HG03060 (cell line): Measurements from ENCODE around the gene RBFOX1.

Experiments used
- ATAC-seq: cut with Tn5 transposase; IDR thresholded peaks from one replicate; pipeline ENCODE4 v1.9.1; 2021; ENCODE audit warnings: low read depth, moderate number of reproducible peaks; ENCODE audit not compliant: unreplicated experiment

Gene RBFOX1

DNA sequence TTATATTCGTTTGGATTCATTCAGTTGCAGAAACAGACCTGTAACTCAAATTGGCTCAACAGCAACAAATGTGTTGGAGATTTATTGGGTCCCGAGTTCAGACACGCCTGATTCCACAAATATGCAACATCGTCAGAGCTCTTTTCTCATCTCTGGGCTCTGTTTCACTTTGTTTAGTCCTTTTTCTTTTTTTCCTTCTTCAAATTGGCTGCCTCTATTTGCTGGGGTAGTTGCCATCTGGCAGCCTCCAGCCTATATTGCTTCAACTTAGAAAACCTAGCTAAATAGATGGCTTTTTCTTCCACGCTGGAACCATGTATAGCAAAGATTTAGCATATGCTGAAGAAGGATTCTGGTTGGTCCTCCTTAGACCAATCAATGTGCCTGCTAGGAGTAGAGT, 398.5 kb downstream of the RBFOX1 start:
- ATAC-seq: no peak

DNA sequence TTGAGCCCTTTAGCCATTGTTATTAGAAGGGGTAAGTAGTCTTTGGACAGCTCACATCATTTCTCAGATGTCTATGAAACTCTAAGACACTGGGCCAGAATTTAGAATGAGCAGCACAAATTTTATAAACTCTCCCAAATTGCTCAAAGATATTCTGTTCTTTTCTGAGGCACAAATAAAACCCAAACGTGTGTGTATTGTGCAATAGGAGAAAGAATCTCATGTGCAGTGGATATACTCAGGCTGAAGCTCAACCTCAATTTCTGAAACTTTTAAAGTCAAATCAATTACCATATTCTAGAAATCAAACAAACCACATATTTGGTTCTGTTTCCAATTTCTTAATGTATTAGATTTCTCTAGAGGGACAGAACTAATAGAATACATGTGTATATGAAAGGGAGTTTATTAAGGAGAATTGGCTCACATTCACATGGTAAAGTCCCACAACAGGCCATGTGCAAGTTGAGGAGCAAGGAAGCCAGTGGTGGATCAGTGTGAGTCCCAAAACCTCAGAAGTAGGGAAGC, 403.6 kb downstream of the RBFOX1 start:
- ATAC-seq: no peak

DNA sequence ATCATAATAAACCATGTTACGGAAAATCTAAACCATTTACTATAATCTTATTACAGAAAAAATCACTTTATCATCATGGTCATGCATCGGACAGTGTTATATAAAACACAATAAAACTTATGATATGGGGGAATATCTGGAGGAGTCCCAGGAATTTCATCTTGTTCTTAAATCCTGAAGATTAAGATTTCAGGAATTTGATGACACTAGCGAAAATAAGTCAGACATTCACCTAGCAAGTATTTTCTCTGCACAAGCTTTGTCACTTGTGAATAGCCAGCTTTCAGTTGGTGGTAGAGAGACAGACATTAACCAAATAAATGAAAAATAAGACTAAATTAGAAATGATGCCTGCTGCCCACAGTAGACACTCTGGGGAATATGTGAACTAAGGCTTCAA, 410.0 kb downstream of the RBFOX1 start:
- no peak for ATAC-seq

DNA sequence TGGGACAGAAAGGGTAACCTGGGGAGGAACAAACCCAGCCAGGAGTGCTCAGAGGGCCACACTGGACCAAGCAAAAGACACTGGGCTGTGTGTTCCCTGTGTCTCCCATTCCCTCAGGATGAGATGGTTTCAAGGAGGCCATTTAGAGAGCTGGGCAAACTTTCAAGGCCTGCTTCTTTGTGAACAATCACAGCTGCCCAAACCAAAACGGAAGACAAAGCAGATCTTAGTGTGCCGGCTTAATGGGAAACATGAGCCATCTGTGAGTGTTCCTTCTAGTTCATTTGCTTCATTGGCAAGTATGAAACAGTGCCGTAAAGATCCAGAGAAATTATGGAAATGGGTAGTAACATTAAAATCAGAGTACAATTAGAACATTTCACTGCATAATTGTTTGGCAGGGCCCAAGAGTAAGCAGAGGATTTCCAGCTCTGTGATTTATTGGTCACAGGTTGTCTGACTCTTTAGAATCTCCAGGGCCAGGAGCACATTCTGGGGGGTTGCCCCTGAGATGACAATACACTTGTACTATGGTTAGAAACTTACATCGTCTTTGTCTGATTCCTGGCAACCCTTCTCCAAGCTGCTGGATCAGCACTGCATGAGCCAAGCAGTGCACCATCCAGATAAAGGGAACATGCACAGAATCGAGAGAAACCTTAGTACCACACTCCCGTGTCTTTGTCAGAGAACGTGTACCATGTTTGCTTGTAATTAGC, 412.1 kb downstream of the RBFOX1 start:
- no peak for ATAC-seq

DNA sequence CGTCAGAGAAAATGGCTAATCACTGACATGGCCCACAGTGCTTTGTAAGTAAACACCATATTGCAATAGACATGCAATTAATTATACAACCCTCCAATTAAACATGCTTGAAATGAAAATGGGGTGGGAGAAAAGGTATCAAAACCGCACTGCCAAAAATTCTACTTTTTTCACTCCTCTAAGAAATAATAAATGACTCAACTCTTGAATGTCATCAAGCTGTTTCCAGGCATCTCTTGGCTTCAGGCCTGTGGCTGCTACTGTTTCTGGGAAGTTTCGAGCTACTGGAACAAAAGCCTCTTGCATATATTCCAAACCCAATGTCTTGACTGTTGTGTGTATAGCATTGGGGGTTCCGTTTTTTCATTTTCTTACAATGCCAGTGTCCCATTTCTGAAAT, 412.6 kb downstream of the RBFOX1 start:
- ATAC-seq: no peak

DNA sequence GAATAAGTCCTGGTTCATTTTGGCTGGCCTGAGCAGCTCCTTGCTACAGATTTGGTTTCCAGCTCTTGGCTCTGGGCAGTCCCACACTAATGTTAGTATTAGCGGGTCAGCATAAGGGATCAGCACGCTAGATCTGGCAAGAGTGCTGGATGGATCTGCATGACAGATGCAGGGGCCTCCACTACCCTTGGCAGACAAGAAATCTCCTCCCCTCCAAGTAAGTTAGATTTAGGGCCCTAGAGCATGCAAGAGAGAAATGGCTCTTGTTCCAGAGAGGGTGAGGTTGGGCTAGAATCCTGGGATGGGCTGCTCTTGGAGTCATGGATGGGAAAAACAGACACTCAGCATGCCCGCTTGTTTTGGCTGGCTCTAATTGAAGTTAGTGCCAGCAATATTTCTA, 414.3 kb downstream of the RBFOX1 start:
- ATAC-seq: no peak

DNA sequence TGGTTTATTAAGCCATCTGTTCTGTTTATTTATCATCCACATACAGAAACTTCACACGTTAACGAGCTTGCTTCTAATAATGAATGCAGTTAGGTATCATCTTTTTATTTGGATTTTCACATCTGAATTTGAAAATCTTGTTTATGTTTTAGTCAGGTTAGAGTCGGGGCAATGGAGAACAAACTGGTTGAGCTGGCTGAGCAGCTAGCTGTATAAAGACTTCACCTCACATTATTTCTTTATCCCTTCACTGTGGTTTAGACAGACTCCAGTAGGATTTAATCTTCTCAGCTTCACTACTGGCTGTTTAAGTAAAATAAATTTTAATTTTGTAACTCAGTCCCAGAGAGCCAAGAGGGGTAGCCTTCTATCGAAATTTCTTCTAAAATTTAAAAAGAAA, 415.9 kb downstream of the RBFOX1 start:
- no peak for ATAC-seq

DNA sequence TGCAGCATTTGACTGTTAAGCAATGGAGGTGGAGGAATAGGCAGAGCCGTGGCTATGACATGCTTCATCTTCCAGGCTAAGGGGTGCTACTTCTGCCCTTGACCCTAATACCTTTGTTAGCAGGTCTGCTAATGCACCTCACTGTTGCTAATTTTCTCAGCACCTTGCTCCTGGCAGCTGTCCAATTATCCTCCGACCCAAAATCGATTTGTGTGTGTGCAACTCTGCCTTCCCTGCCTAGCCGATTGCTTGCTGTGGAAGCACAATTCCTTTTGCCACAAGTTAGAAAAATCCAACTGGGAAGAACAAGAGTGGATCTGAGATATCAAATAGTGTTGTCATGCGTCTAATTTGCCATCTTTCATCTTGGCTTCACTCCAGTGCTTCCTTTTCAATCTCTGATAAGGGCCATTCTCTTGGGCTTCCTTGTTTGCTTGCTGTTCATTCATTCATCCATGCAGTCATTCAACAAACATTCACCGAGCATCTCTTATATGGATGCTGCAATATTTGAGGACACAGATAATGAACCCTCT, 422.8 kb downstream of the RBFOX1 start:
- ATAC-seq: no peak
